Measurements from ENCODE around the gene OSBPL8.
"Not testable (repeated sequence)": the region's sequence is repeated elsewhere in the genome, so short reads cannot be mapped to it uniquely, and the experiment has no call there.

OSBPL8 gene

GRCh38 chr12:76480796-76481195 is 78.8 kb downstream of the OSBPL8 start:
- no peak for DNase-seq (ENCODE audit: insufficient read length, low spot score)
- FAIRE-seq = no peak

- no peak for FAIRE-seq
- DNase-seq (ENCODE audit: insufficient read length, low spot score) = no peak
Measured at GRCh38 chr12:76478045-76478444, 81.5 kb downstream of the OSBPL8 start.

GRCh38 chr12:76472862-76473261 is 86.7 kb downstream of the OSBPL8 start:
- not testable (repeated sequence) for DNase-seq (ENCODE audit: insufficient read length, low spot score); FAIRE-seq

GRCh38 chr12:76471579-76471978 is 88.0 kb downstream of the OSBPL8 start:
- DNase-seq (ENCODE audit: insufficient read length, low spot score) (no peak), FAIRE-seq (peak; percentile 20)

- FAIRE-seq (peak; percentile 91), DNase-seq (ENCODE audit: insufficient read length, low spot score) (peak; percentile 75)
Measured at GRCh38 chr12:76470028-76470939, 89.3 kb downstream of the OSBPL8 start.

- FAIRE-seq = no peak
- no peak for DNase-seq (ENCODE audit: insufficient read length, low spot score)
Measured at GRCh38 chr12:76464631-76465166, 94.9 kb downstream of the OSBPL8 start.

GRCh38 chr12:76462668-76463224 is 96.8 kb downstream of the OSBPL8 start:
- no peak for DNase-seq (ENCODE audit: insufficient read length, low spot score)
- no peak for FAIRE-seq

- DNase-seq (ENCODE audit: insufficient read length, low spot score) = no peak
- no peak for FAIRE-seq
Measured at GRCh38 chr12:76460807-76461206, 98.8 kb downstream of the OSBPL8 start.

GRCh38 chr12:76457818-76458217 is 101.8 kb downstream of the OSBPL8 start:
- no peak for DNase-seq (ENCODE audit: insufficient read length, low spot score)
- no peak for FAIRE-seq

- DNase-seq (ENCODE audit: insufficient read length, low spot score) (no peak), FAIRE-seq (no peak)
Measured at GRCh38 chr12:76457010-76457409, 102.6 kb downstream of the OSBPL8 start.

- no peak for FAIRE-seq
- peak; percentile 72 for DNase-seq (ENCODE audit: insufficient read length, low spot score)
Measured at GRCh38 chr12:76455582-76456345, 103.8 kb downstream of the OSBPL8 start.

GRCh38 chr12:76451528-76451927 is 108.0 kb downstream of the OSBPL8 start:
- FAIRE-seq (no peak), DNase-seq (ENCODE audit: insufficient read length, low spot score) (no peak)

GRCh38 chr12:76450690-76451089 is 108.9 kb downstream of the OSBPL8 start:
- DNase-seq (ENCODE audit: insufficient read length, low spot score) (peak; percentile 53), FAIRE-seq (no peak)

GRCh38 chr12:76449993-76450392 is 109.6 kb downstream of the OSBPL8 start:
- FAIRE-seq (no peak), DNase-seq (ENCODE audit: insufficient read length, low spot score) (no peak)

- no peak for FAIRE-seq
- DNase-seq (ENCODE audit: insufficient read length, low spot score) = no peak
Measured at GRCh38 chr12:76449583-76449982, 110.0 kb downstream of the OSBPL8 start.

GRCh38 chr12:76449016-76449415 is 110.6 kb downstream of the OSBPL8 start:
- FAIRE-seq (no peak), DNase-seq (ENCODE audit: insufficient read length, low spot score) (no peak)

- DNase-seq (ENCODE audit: insufficient read length, low spot score) (no peak), FAIRE-seq (no peak)
Measured at GRCh38 chr12:76446090-76446489, 113.5 kb downstream of the OSBPL8 start.

- no peak for DNase-seq (ENCODE audit: insufficient read length, low spot score)
- no peak for FAIRE-seq
Measured at GRCh38 chr12:76445462-76445861, 114.1 kb downstream of the OSBPL8 start.

- FAIRE-seq (no peak), DNase-seq (ENCODE audit: insufficient read length, low spot score) (no peak)
Measured at GRCh38 chr12:76444408-76444984, 115.1 kb downstream of the OSBPL8 start.

GRCh38 chr12:76441016-76441415 is 118.6 kb downstream of the OSBPL8 start:
- DNase-seq (ENCODE audit: insufficient read length, low spot score) (no peak), FAIRE-seq (no peak)

- no peak for DNase-seq (ENCODE audit: insufficient read length, low spot score)
- no peak for FAIRE-seq
Measured at GRCh38 chr12:76432733-76433132, 126.8 kb downstream of the OSBPL8 start.
